NT2/D1 (cell line): Measurements from ENCODE around the gene CDKN2B-AS1.

Experiments used
- YY1 ChIP-seq: IDR thresholded peaks from 2 replicates; pipeline ENCODE4 v1.6.1; 2011; ENCODE audit not compliant: insufficient read length, insufficient read depth
- ZNF274 ChIP-seq: IDR thresholded peaks from 2 replicates; pipeline ENCODE4 v1.6.1; 2011; ENCODE audit warnings: mild to moderate bottlenecking, low read depth, low read length

GRCh38 chr9:22031655-22032411 lies 37.2 kb downstream of the CDKN2B-AS1 start:
- no peak for TF ChIP-seq YY1
- no peak for TF ChIP-seq ZNF274
